ENCODE data around the gene ATP6V1B1. TPM values are rescaled to one million over a fixed set of nuclear protein-coding genes. Genes with fewer than 3 reads are reported as not detected.

ATP6V1B1 gene
- polyA plus RNA-seq, 1 donor (not counting 4 experiments of a cell fraction or from before 2014, with no cell fraction given), result not detected

GRCh38 chr2:70981866-70982810, 46.4 kb downstream of the ATP6V1B1 start:
- Histone ChIP-seq H3K9ac (ENCODE audit: control insufficient read depth, extremely low read depth, insufficient read depth, low read length) (no peak overlapping the region), H3K4me2 (ENCODE audit: control insufficient read depth, extremely low read depth, insufficient read depth, low read depth, low read length) (no peak overlapping the region), H3K79me2 (ENCODE audit: control insufficient read depth, insufficient read depth, low read length) (no peaks in the 10 kb centered on the region), H3K9me1 (ENCODE audit: control insufficient read depth, extremely low read depth, insufficient read depth, low read length) (no peaks in the 10 kb centered on the region), H4K20me1 (ENCODE audit: control insufficient read depth, extremely low read depth, insufficient read depth, low read length) (no peaks in the 10 kb centered on the region), H3K4me3 (ENCODE audit: control insufficient read depth in 2 of 3, extremely low read depth in 1 of 3, insufficient read depth in 2 of 3, low read depth in 1 of 3, low read length in 3 of 3) (no peak overlapping the region), H3K27ac (ENCODE audit: control insufficient read depth, insufficient read depth, low read length) (no peak overlapping the region), H3K27me3 (ENCODE audit: control insufficient read depth, extremely low read depth, insufficient read depth, low read length) (no peaks in the 10 kb centered on the region), H3K36me3 (ENCODE audit: control insufficient read depth in 2 of 2, extremely low read depth in 1 of 2, insufficient read depth in 2 of 2, low read length in 2 of 2) (peaks cover 2 to 17% of the 10 kb centered on the region in 2 experiments), H3K4me1 (ENCODE audit: control insufficient read depth, extremely low read depth, insufficient read depth, low read length) (peaks cover 14% of the 10 kb centered on the region), H3K9me3 (ENCODE audit: control insufficient read depth, low read depth, low read length) (no peaks in the 10 kb centered on the region), H2AFZ (ENCODE audit: control insufficient read depth, low read length) (no peak overlapping the region)
- DNase-seq (ENCODE audit: low read depth, low spot score) (no peak), FAIRE-seq (no peak)
- dilution Hi-C loops (cut with MboI; ENCODE audit: extremely low pct_ligation_motif_present, low sequenced_read_pairs), result no loop called here
- no peak for TF ChIP-seq EZH2 (IDR thresholded peaks at IDR 0.05; ENCODE audit: low read length)
- no peak for TF ChIP-seq CTCF (optimal IDR thresholded peaks at IDR 0.05 in 1 of 3, IDR thresholded peaks at IDR 0.05 in 1 of 3, conservative IDR thresholded peaks at IDR 0.05 in 1 of 3; ENCODE audit: extremely low read depth in 1 of 3, insufficient read depth in 2 of 3, low read length in 3 of 3)

GRCh38 chr2:70982971-70983370, 47.3 kb downstream of the ATP6V1B1 start:
- Histone ChIP-seq H3K9ac (ENCODE audit: control insufficient read depth, extremely low read depth, insufficient read depth, low read length) (no peak overlapping the region), H3K36me3 (ENCODE audit: control insufficient read depth in 2 of 2, extremely low read depth in 1 of 2, insufficient read depth in 2 of 2, low read length in 2 of 2) (peaks cover 2 to 23% of the 10 kb centered on the region in 2 experiments), H3K4me2 (ENCODE audit: control insufficient read depth, extremely low read depth, insufficient read depth, low read depth, low read length) (no peak overlapping the region), H4K20me1 (ENCODE audit: control insufficient read depth, extremely low read depth, insufficient read depth, low read length) (no peaks in the 10 kb centered on the region), H3K4me3 (ENCODE audit: control insufficient read depth in 2 of 3, extremely low read depth in 1 of 3, insufficient read depth in 2 of 3, low read depth in 1 of 3, low read length in 3 of 3) (no peak overlapping the region), H3K27me3 (ENCODE audit: control insufficient read depth, extremely low read depth, insufficient read depth, low read length) (no peaks in the 10 kb centered on the region), H3K4me1 (ENCODE audit: control insufficient read depth, extremely low read depth, insufficient read depth, low read length) (peaks cover 6% of the 10 kb centered on the region), H3K79me2 (ENCODE audit: control insufficient read depth, insufficient read depth, low read length) (no peaks in the 10 kb centered on the region), H3K27ac (ENCODE audit: control insufficient read depth, insufficient read depth, low read length) (no peak overlapping the region), H3K9me1 (ENCODE audit: control insufficient read depth, extremely low read depth, insufficient read depth, low read length) (no peaks in the 10 kb centered on the region), H2AFZ (ENCODE audit: control insufficient read depth, low read length) (no peak overlapping the region), H3K9me3 (ENCODE audit: control insufficient read depth, low read depth, low read length) (no peaks in the 10 kb centered on the region)
- TF ChIP-seq CTCF (optimal IDR thresholded peaks at IDR 0.05 in 1 of 3, IDR thresholded peaks at IDR 0.05 in 1 of 3, conservative IDR thresholded peaks at IDR 0.05 in 1 of 3; ENCODE audit: extremely low read depth in 1 of 3, insufficient read depth in 2 of 3, low read length in 3 of 3) (no peak), EZH2 (IDR thresholded peaks at IDR 0.05; ENCODE audit: low read length) (no peak)
- FAIRE-seq, result no peak
- DNase-seq (ENCODE audit: low read depth, low spot score), result no peak
- dilution Hi-C loops (cut with MboI; ENCODE audit: extremely low pct_ligation_motif_present, low sequenced_read_pairs), result no loop called here

Measured in keratinocyte (primary cell).